PFSK-1 (cell line): ENCODE data around the gene PRPH2.

Source experiments
- FOXP2 ChIP-seq: optimal IDR thresholded peaks from 2 replicates; pipeline ENCODE3; 2011; ENCODE audit warnings: borderline replicate concordance, control low read depth, inconsistent platforms; ENCODE audit not compliant: insufficient read depth; ENCODE audit errors: extremely low read length, extremely low read depth
- POLR2AphosphoS5 ChIP-seq: IDR thresholded peaks from 2 replicates; pipeline ENCODE4 v1.6.1; 2012; ENCODE audit warnings: low read depth, mild to moderate bottlenecking, control low read depth, low read length, moderate library complexity
- SIN3A ChIP-seq: IDR thresholded peaks from 2 replicates; pipeline ENCODE4 v1.6.1; 2012; ENCODE audit warnings: mild to moderate bottlenecking, low read length, moderate library complexity, borderline replicate concordance; ENCODE audit not compliant: insufficient read depth
- TAF1 ChIP-seq: IDR thresholded peaks from 2 replicates; pipeline ENCODE4 v1.6.1; 2012; ENCODE audit warnings: low read length, control low read depth, borderline replicate concordance; ENCODE audit not compliant: insufficient read depth
- TF ChIP-seq, protein P1 (sequence below), 2 experiments: IDR thresholded peaks; 2 replicates each; pipeline versions ENCODE4 v1.6.1 to v1.8.0; 2011 to 2012; ENCODE audit warnings: low read depth in 2 of 2, low read length in 2 of 2, control low read depth in 1 of 2, inconsistent platforms in 1 of 2, mild to moderate bottlenecking in 1 of 2, moderate library complexity in 1 of 2; ENCODE audit not compliant: insufficient read depth in 1 of 2

DNA sequence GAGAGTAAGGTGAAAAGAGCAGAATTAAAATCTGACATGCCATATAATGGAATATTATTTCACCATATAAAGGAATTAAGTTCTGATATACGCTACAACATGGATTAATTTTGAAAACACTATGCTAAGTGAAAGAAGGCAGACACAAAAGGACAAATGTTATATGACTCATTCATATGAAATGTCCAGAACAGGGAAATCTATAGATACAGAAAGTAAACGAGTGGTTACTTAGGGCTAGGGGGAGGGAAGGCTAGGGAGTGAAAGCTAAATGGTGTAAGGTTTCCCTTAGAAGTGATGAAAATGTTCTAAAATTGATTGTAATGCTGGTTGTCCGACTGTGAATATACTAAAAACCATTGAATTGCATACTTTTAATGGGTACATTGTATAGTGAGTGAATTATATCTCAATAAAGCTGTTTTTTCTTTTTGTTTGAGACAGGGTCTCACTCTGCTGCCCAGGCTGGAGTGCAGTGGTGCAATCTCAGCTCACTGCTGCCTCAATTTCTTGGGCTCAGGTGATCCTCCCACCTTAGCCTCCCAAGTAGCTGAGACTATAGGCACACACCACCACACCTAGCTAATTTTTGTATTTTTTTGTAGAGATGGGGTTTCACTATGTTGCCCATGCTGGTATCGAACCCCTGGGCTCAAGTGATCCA lies 8.2 kb downstream of the PRPH2 start:
- TF ChIP-seq, protein P1, sequence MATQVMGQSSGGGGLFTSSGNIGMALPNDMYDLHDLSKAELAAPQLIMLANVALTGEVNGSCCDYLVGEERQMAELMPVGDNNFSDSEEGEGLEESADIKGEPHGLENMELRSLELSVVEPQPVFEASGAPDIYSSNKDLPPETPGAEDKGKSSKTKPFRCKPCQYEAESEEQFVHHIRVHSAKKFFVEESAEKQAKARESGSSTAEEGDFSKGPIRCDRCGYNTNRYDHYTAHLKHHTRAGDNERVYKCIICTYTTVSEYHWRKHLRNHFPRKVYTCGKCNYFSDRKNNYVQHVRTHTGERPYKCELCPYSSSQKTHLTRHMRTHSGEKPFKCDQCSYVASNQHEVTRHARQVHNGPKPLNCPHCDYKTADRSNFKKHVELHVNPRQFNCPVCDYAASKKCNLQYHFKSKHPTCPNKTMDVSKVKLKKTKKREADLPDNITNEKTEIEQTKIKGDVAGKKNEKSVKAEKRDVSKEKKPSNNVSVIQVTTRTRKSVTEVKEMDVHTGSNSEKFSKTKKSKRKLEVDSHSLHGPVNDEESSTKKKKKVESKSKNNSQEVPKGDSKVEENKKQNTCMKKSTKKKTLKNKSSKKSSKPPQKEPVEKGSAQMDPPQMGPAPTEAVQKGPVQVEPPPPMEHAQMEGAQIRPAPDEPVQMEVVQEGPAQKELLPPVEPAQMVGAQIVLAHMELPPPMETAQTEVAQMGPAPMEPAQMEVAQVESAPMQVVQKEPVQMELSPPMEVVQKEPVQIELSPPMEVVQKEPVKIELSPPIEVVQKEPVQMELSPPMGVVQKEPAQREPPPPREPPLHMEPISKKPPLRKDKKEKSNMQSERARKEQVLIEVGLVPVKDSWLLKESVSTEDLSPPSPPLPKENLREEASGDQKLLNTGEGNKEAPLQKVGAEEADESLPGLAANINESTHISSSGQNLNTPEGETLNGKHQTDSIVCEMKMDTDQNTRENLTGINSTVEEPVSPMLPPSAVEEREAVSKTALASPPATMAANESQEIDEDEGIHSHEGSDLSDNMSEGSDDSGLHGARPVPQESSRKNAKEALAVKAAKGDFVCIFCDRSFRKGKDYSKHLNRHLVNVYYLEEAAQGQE (IDR thresholded peaks at IDR 0.05; ENCODE audit: insufficient read depth in 1 of 2, low read depth in 2 of 2, low read length in 2 of 2): no peak
- TF ChIP-seq TAF1 (no peak), POLR2AphosphoS5 (no peak), SIN3A (no peak), FOXP2 (no peak)
